HepG2 (cell line): Measurements from ENCODE around the gene DUS1L. TPM values are rescaled to one million over a fixed set of nuclear protein-coding genes. Genes with fewer than 3 reads are reported as not detected.
A peak's percentile ranks its signal among the peaks of the same experiment; 100 is the strongest.

Experiments
- AGO2 ChIP-seq: fragments of 200-400 bp; formaldehyde crosslinking; optimal IDR thresholded peaks from 2 replicates; pipeline ENCODE3; 2017; ENCODE audit warnings: mild to moderate bottlenecking, low read depth, low read length, moderate library complexity
- HOXA3 ChIP-seq: sonication (generic); formaldehyde crosslinking; IDR thresholded peaks from 2 replicates; pipeline ENCODE4 v1.5.0; 2020; ENCODE audit warnings: missing genetic modification reagents
- MEF2D ChIP-seq: sonication (generic); formaldehyde crosslinking; IDR thresholded peaks from 2 replicates; pipeline ENCODE4 v1.5.1; 2020; ENCODE audit warnings: mild to moderate bottlenecking, missing genetic modification reagents
- NFKB2 ChIP-seq: sonication (generic); formaldehyde crosslinking; IDR thresholded peaks from 2 replicates; pipeline ENCODE4 v1.4.0; 2020; ENCODE audit warnings: missing genetic modification reagents, borderline replicate concordance
- RFXANK ChIP-seq: IDR thresholded peaks from 2 replicates; pipeline ENCODE4 v1.6.1; 2016
- TOE1 ChIP-seq: sonication (generic); formaldehyde crosslinking; IDR thresholded peaks from 2 replicates; pipeline ENCODE4 v1.4.0; 2020; ENCODE audit warnings: mild to moderate bottlenecking, missing genetic modification reagents
- TOPORS ChIP-seq: sonication (generic); formaldehyde crosslinking; IDR thresholded peaks from 2 replicates; pipeline ENCODE4 v1.8.0; 2023; ENCODE audit warnings: mild to moderate bottlenecking, missing genetic modification reagents
- ZFY ChIP-seq: sonication (generic); formaldehyde crosslinking; IDR thresholded peaks from 2 replicates; pipeline ENCODE4 v1.4.0; 2020; ENCODE audit warnings: missing genetic modification reagents
- ZNF501 ChIP-seq: sonication (generic); formaldehyde crosslinking; IDR thresholded peaks from 2 replicates; pipeline ENCODE4 v1.5.1; 2020; ENCODE audit warnings: mild to moderate bottlenecking, moderate library complexity, missing genetic modification reagents
- ZNF543 ChIP-seq: sonication (generic); formaldehyde crosslinking; IDR thresholded peaks from 2 replicates; pipeline ENCODE4 v1.4.0; 2020; ENCODE audit warnings: mild to moderate bottlenecking, missing genetic modification reagents
- ZNF546 ChIP-seq: sonication (generic); formaldehyde crosslinking; conservative IDR thresholded peaks from 2 replicates; pipeline ENCODE4 v1.8.1; 2023; ENCODE audit warnings: mild to moderate bottlenecking, missing genetic modification reagents
- ZNF737 ChIP-seq: sonication (generic); formaldehyde crosslinking; IDR thresholded peaks from 2 replicates; pipeline ENCODE4 v1.5.0; 2020; ENCODE audit warnings: missing genetic modification reagents, mild to moderate bottlenecking, borderline replicate concordance
- polyA plus RNA-seq, 8 experiments: library from polyadenylated mRNA; depleted of rRNA in 3 of 8; stranded (reverse) in 7 of 8; unstranded in 1 of 8; fragments of >200 nt; fragmentation: Illumina TruSeq in 4 of 8; extraction: Trizol in 4 of 8; gene quantifications; 2 replicates each; pipeline versions ENCODE4 v1.2.1 to v1.2.3, GENCODE V29; 2011 to 2016; ENCODE audit warnings: low read depth in 4 of 8, missing spikeins in 1 of 8, mixed read lengths in 1 of 8; ENCODE audit not compliant: insufficient read depth in 1 of 8
- total RNA-seq, 5 experiments: library from RNA; depleted of rRNA; stranded (reverse); fragments of >200 nt; fragmentation: Illumina TruSeq; extraction: Trizol; gene quantifications; 2 replicates each; pipeline ENCODE4 v1.2.3, GENCODE V29; 2016; ENCODE audit warnings: low read depth in 1 of 5
- TF ChIP-seq, protein P1 (sequence below): IDR thresholded peaks from 2 replicates; pipeline ENCODE4 v1.6.1; 2016; ENCODE audit warnings: missing biosample characterization, missing genetic modification reagents, low read depth
- TF ChIP-seq, protein P2 (sequence below), 2 experiments: IDR thresholded peaks; 2 replicates each; pipeline ENCODE4 v1.6.1; 2011 to 2012; ENCODE audit warnings: low read length in 2 of 2, borderline replicate concordance in 1 of 2, low read depth in 1 of 2, mild to moderate bottlenecking in 1 of 2, moderate library complexity in 1 of 2
- TF ChIP-seq, protein P3 (sequence below): sonication (generic); formaldehyde crosslinking; IDR thresholded peaks from 2 replicates; pipeline ENCODE4 v1.5.1; 2020; ENCODE audit warnings: mild to moderate bottlenecking, missing genetic modification reagents, borderline replicate concordance
- TF ChIP-seq, protein P4 (sequence below): sonication (generic); formaldehyde crosslinking; IDR thresholded peaks from 2 replicates; pipeline ENCODE4 v1.4.0; 2020; ENCODE audit warnings: mild to moderate bottlenecking, missing genetic modification reagents

DUS1L gene
- total and polyA plus RNA-seq, 2 of the 13 experiments (the other 11 are each of a cell fraction or from before 2014, with no cell fraction given): 81.0 to 109 TPM

DNA sequence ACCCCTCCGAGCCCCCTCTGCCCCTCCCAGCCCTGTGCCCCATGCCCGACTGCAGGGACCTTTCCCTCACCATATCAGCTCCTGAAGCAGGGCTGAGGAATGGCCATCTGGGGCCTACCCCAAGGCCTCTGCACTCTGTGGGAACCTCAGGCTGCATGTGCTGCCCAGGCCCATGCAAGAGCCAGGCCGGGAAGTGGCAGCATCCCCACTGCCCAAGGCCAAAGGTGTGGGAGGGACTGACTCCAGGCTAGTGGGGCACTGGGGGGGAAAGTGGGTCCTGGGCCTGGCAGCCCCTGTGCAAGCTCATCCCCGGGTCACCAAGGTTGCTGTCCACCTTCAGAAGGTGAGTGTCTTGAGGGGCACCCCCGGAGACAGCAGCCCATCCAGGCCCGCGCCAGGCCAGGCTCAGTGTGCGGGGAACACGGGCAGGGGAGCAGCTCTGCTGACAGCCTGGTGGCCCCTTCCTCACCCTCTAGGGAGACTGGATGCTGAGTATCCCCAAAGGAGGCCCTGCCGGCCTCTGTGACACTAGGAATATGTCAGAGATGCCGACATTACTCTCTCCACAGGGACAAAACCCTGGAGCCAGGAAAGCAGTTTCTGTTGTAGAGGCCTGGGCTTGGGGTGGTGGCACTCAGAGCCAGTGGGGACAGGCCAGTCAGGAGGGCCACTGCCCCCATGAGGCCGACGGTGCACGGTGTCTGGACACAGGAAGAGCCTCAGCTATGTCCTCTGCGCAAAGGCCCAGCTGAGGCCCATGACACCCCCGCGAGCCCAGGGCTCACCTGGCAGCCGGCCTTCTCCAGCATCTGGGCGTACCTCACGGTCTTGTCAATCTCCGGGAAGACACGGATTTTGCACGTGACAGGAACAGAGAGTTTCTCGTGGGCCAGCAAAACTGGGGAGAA is 3.3 kb downstream of the DUS1L start (continued):
- TF ChIP-seq, protein P1, sequence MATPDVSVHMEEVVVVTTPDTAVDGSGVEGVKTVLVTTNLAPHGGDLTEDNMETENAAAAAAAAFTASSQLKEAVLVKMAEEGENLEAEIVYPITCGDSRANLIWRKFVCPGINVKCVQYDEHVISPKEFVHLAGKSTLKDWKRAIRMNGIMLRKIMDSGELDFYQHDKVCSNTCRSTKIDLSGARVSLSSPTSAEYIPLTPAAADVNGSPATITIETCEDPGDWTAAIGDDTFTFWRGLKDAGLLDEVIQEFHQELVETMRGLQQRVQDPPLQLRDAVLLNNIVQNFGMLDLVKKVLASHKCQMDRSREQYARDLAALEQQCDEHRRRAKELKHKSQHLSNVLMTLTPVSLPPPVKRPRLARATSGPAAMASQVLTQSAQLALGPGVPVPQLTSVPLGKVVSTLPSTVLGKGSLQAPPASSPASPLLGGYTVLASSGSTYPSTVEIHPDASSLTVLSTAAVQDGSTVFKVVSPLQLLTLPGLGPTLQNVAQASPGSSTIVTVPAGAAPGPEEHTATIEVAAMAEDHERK (CRISPR knock-in tag): no peak
- 0 out of 2 replicates have a peak, but pooled peaks have one; percentile 19 for TF ChIP-seq HOXA3 (CRISPR knock-in tag)
- no peak for TF ChIP-seq TOE1 (CRISPR knock-in tag)
- TF ChIP-seq MEF2D (CRISPR knock-in tag): no peak
- TF ChIP-seq, protein P2, sequence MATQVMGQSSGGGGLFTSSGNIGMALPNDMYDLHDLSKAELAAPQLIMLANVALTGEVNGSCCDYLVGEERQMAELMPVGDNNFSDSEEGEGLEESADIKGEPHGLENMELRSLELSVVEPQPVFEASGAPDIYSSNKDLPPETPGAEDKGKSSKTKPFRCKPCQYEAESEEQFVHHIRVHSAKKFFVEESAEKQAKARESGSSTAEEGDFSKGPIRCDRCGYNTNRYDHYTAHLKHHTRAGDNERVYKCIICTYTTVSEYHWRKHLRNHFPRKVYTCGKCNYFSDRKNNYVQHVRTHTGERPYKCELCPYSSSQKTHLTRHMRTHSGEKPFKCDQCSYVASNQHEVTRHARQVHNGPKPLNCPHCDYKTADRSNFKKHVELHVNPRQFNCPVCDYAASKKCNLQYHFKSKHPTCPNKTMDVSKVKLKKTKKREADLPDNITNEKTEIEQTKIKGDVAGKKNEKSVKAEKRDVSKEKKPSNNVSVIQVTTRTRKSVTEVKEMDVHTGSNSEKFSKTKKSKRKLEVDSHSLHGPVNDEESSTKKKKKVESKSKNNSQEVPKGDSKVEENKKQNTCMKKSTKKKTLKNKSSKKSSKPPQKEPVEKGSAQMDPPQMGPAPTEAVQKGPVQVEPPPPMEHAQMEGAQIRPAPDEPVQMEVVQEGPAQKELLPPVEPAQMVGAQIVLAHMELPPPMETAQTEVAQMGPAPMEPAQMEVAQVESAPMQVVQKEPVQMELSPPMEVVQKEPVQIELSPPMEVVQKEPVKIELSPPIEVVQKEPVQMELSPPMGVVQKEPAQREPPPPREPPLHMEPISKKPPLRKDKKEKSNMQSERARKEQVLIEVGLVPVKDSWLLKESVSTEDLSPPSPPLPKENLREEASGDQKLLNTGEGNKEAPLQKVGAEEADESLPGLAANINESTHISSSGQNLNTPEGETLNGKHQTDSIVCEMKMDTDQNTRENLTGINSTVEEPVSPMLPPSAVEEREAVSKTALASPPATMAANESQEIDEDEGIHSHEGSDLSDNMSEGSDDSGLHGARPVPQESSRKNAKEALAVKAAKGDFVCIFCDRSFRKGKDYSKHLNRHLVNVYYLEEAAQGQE (IDR thresholded peaks at IDR 0.05; ENCODE audit: borderline replicate concordance in 1 of 2, low read depth in 1 of 2, low read length in 2 of 2): no peak
- TF ChIP-seq ZNF737 (CRISPR knock-in tag): no peak
- TF ChIP-seq AGO2: peak; percentile 82
- TF ChIP-seq, protein P3, sequence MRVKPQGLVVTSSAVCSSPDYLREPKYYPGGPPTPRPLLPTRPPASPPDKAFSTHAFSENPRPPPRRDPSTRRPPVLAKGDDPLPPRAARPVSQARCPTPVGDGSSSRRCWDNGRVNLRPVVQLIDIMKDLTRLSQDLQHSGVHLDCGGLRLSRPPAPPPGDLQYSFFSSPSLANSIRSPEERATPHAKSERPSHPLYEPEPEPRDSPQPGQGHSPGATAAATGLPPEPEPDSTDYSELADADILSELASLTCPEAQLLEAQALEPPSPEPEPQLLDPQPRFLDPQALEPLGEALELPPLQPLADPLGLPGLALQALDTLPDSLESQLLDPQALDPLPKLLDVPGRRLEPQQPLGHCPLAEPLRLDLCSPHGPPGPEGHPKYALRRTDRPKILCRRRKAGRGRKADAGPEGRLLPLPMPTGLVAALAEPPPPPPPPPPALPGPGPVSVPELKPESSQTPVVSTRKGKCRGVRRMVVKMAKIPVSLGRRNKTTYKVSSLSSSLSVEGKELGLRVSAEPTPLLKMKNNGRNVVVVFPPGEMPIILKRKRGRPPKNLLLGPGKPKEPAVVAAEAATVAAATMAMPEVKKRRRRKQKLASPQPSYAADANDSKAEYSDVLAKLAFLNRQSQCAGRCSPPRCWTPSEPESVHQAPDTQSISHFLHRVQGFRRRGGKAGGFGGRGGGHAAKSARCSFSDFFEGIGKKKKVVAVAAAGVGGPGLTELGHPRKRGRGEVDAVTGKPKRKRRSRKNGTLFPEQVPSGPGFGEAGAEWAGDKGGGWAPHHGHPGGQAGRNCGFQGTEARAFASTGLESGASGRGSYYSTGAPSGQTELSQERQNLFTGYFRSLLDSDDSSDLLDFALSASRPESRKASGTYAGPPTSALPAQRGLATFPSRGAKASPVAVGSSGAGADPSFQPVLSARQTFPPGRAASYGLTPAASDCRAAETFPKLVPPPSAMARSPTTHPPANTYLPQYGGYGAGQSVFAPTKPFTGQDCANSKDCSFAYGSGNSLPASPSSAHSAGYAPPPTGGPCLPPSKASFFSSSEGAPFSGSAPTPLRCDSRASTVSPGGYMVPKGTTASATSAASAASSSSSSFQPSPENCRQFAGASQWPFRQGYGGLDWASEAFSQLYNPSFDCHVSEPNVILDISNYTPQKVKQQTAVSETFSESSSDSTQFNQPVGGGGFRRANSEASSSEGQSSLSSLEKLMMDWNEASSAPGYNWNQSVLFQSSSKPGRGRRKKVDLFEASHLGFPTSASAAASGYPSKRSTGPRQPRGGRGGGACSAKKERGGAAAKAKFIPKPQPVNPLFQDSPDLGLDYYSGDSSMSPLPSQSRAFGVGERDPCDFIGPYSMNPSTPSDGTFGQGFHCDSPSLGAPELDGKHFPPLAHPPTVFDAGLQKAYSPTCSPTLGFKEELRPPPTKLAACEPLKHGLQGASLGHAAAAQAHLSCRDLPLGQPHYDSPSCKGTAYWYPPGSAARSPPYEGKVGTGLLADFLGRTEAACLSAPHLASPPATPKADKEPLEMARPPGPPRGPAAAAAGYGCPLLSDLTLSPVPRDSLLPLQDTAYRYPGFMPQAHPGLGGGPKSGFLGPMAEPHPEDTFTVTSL: no peak
- TF ChIP-seq, protein P4, sequence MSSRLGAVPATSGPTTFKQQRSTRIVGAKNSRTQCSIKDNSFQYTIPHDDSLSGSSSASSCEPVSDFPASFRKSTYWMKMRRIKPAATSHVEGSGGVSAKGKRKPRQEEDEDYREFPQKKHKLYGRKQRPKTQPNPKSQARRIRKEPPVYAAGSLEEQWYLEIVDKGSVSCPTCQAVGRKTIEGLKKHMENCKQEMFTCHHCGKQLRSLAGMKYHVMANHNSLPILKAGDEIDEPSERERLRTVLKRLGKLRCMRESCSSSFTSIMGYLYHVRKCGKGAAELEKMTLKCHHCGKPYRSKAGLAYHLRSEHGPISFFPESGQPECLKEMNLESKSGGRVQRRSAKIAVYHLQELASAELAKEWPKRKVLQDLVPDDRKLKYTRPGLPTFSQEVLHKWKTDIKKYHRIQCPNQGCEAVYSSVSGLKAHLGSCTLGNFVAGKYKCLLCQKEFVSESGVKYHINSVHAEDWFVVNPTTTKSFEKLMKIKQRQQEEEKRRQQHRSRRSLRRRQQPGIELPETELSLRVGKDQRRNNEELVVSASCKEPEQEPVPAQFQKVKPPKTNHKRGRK (CRISPR knock-in tag): 0 out of 2 replicates have a peak, but pooled peaks have one; percentile 31
- TF ChIP-seq ZFY (CRISPR knock-in tag): no peak
- peak; percentile 30; the same call in 1 of the 2 replicates for TF ChIP-seq NFKB2 (CRISPR knock-in tag)
- no peak for TF ChIP-seq TOPORS
- TF ChIP-seq ZNF501 (CRISPR knock-in tag): no peak
- no peak for TF ChIP-seq RFXANK
- no peak for TF ChIP-seq ZNF546 (CRISPR knock-in tag)
- no peak for TF ChIP-seq ZNF543 (CRISPR knock-in tag)
